Astrocyte (in vitro differentiated cells and primary cell): Measurements from ENCODE around the gene EXOC4. TPM values are rescaled to one million over a fixed set of nuclear protein-coding genes. Genes with fewer than 3 reads are reported as not detected.

Source experiments
- DNase-seq: peaks from one replicate; pipeline ENCODE4 v3.0.0-alpha.2; 2010; ENCODE audit warnings: low read depth
- FAIRE-seq: peaks from 2 replicates; lab custom pipeline; 2011; peaks lifted over from hg19 to GRCh38; lab: Jason Lieb, UNC
- H2AFZ ChIP-seq: 2 replicates; pipeline ENCODE4 v1.6.0; 2012; ENCODE audit warnings: low read depth, low read length, inconsistent platforms
- H3K27ac ChIP-seq: 2 replicates; pipeline ENCODE4 v1.5.1; 2011; ENCODE audit warnings: low read depth, low read length, inconsistent platforms
- H3K27me3 ChIP-seq: 2 replicates; pipeline ENCODE4 v1.6.0; 2011; ENCODE audit warnings: low read length, inconsistent platforms; ENCODE audit not compliant: insufficient read depth
- H3K36me3 ChIP-seq: 2 replicates; pipeline ENCODE4 v1.5.1; 2011; ENCODE audit warnings: low read length, inconsistent platforms; ENCODE audit not compliant: insufficient read depth
- H3K4me1 ChIP-seq: 2 replicates; pipeline ENCODE4 v1.5.1; 2011; ENCODE audit warnings: low read length, inconsistent platforms; ENCODE audit not compliant: insufficient read depth
- H3K4me2 ChIP-seq: 2 replicates; pipeline ENCODE4 v1.6.0; 2012; ENCODE audit warnings: low read length, inconsistent platforms
- H3K4me3 ChIP-seq: 2 replicates; pipeline ENCODE4 v1.5.1; 2011; ENCODE audit warnings: low read depth, mild to moderate bottlenecking, low read length, inconsistent platforms; ENCODE audit not compliant: insufficient read depth
- H3K79me2 ChIP-seq: 2 replicates; pipeline ENCODE4 v1.6.0; 2012; ENCODE audit warnings: mild to moderate bottlenecking, low read length, inconsistent platforms; ENCODE audit not compliant: insufficient read depth
- H3K9ac ChIP-seq: 2 replicates; pipeline ENCODE4 v1.6.0; 2012; ENCODE audit warnings: mild to moderate bottlenecking, low read length, inconsistent platforms
- H3K9me3 ChIP-seq: 2 replicates; pipeline ENCODE4 v1.5.1; 2012; ENCODE audit warnings: low read depth, mild to moderate bottlenecking, low read length, inconsistent platforms; ENCODE audit not compliant: insufficient read depth
- H4K20me1 ChIP-seq: 2 replicates; pipeline ENCODE4 v1.6.0; 2012; ENCODE audit warnings: low read length, inconsistent platforms; ENCODE audit not compliant: insufficient read depth
- H3K27ac Mint-ChIP-seq: one replicate; pipeline ENCODE4 v1.8.0; 2021; ENCODE audit warnings: mild to moderate bottlenecking, mixed read lengths; ENCODE audit not compliant: unreplicated experiment
- H3K27me3 Mint-ChIP-seq: one replicate; pipeline ENCODE4 v1.8.0; 2021; ENCODE audit warnings: low read depth, mixed read lengths; ENCODE audit not compliant: unreplicated experiment
- H3K36me3 Mint-ChIP-seq: one replicate; pipeline ENCODE4 v1.8.0; 2021; ENCODE audit warnings: low read depth, mixed read lengths; ENCODE audit not compliant: unreplicated experiment
- H3K4me1 Mint-ChIP-seq: one replicate; pipeline ENCODE4 v1.8.0; 2021; ENCODE audit warnings: low read depth, mixed read lengths; ENCODE audit not compliant: unreplicated experiment
- H3K4me3 Mint-ChIP-seq: one replicate; pipeline ENCODE4 v1.8.0; 2021; ENCODE audit warnings: mild to moderate bottlenecking, moderate library complexity, mixed read lengths; ENCODE audit not compliant: unreplicated experiment
- H3K9me3 Mint-ChIP-seq: one replicate; pipeline ENCODE4 v1.8.0; 2021; ENCODE audit warnings: mild to moderate bottlenecking, mixed read lengths; ENCODE audit not compliant: unreplicated experiment
- CTCF ChIP-seq: IDR thresholded peaks from 2 replicates; pipeline ENCODE4 v1.5.1; 2011; ENCODE audit warnings: low read depth, mild to moderate bottlenecking, inconsistent platforms, low read length, moderate library complexity; ENCODE audit not compliant: insufficient read depth
- EZH2 ChIP-seq: IDR thresholded peaks from 2 replicates; pipeline ENCODE4 v1.6.1; 2012; ENCODE audit warnings: mild to moderate bottlenecking, low read length, inconsistent platforms; ENCODE audit not compliant: insufficient read depth
- total RNA-seq: library from RNA; stranded (reverse); gene quantifications from 2 replicates; pipeline ENCODE4 v1.2.1, GENCODE V29; 2021

EXOC4 gene
- total RNA-seq, 1 donor from 2014 or later = 57.5 TPM

GRCh38 chr7:133381965-133382364 is 129.1 kb downstream of the EXOC4 start:
- peaks cover 2% of the 10 kb centered on the region for H3K36me3 Mint-ChIP-seq
- no peaks in the 10 kb centered on the region for H3K9me3 Mint-ChIP-seq
- H3K36me3 ChIP-seq = no peaks in the 10 kb centered on the region
- no peak for DNase-seq
- no peaks in the 10 kb centered on the region for H3K27me3 ChIP-seq
- no peak overlapping the region for H2AFZ ChIP-seq
- no peaks in the 10 kb centered on the region for H3K4me1 ChIP-seq
- H3K4me3 ChIP-seq = no peak overlapping the region
- no peaks in the 10 kb centered on the region for H3K9me3 ChIP-seq
- TF ChIP-seq CTCF (no peak), EZH2 (no peak)
- H3K4me2 ChIP-seq = no peak overlapping the region
- H3K9ac ChIP-seq = no peak overlapping the region
- peaks cover 10% of the 10 kb centered on the region for H4K20me1 ChIP-seq
- H3K4me1 Mint-ChIP-seq = peaks cover 5% of the 10 kb centered on the region
- no peak overlapping the region for H3K4me3 Mint-ChIP-seq
- H3K79me2 ChIP-seq = no peaks in the 10 kb centered on the region
- H3K27me3 Mint-ChIP-seq = no peaks in the 10 kb centered on the region
- no peak overlapping the region for H3K27ac Mint-ChIP-seq
- no peak overlapping the region for H3K27ac ChIP-seq
- no peak for FAIRE-seq

GRCh38 chr7:133382775-133383559 is 130.1 kb downstream of the EXOC4 start:
- Histone ChIP-seq H3K9ac (no peak overlapping the region), H3K79me2 (no peaks in the 10 kb centered on the region), H2AFZ (no peak overlapping the region), H3K4me3 (no peak overlapping the region), H4K20me1 (peaks cover 11% of the 10 kb centered on the region), H3K36me3 (no peaks in the 10 kb centered on the region), H3K4me1 (no peaks in the 10 kb centered on the region), H3K9me3 (no peaks in the 10 kb centered on the region), H3K27me3 (no peaks in the 10 kb centered on the region), H3K4me2 (no peak overlapping the region), H3K27ac (no peak overlapping the region)
- peaks cover 5% of the 10 kb centered on the region for H3K4me1 Mint-ChIP-seq
- TF ChIP-seq EZH2 (no peak), CTCF (no peak)
- no peak overlapping the region for H3K4me3 Mint-ChIP-seq
- H3K9me3 Mint-ChIP-seq = no peaks in the 10 kb centered on the region
- H3K27me3 Mint-ChIP-seq = no peaks in the 10 kb centered on the region
- no peak for DNase-seq
- H3K36me3 Mint-ChIP-seq = peaks cover 2% of the 10 kb centered on the region
- no peak for FAIRE-seq
- H3K27ac Mint-ChIP-seq = no peak overlapping the region

GRCh38 chr7:133386205-133386604 is 133.3 kb downstream of the EXOC4 start:
- Mint-ChIP-seq H3K4me1 (peaks cover 5% of the 10 kb centered on the region), H3K27me3 (no peaks in the 10 kb centered on the region), H3K4me3 (no peak overlapping the region), H3K9me3 (peaks cover 5% of the 10 kb centered on the region), H3K36me3 (peaks cover 4% of the 10 kb centered on the region), H3K27ac (no peak overlapping the region)
- H3K4me1 ChIP-seq = no peaks in the 10 kb centered on the region
- TF ChIP-seq CTCF (no peak), EZH2 (no peak)
- H3K9me3 ChIP-seq = no peaks in the 10 kb centered on the region
- no peaks in the 10 kb centered on the region for H3K36me3 ChIP-seq
- H3K27ac ChIP-seq = no peak overlapping the region
- H3K4me2 ChIP-seq = no peak overlapping the region
- peaks cover 15% of the 10 kb centered on the region for H4K20me1 ChIP-seq
- no peaks in the 10 kb centered on the region for H3K79me2 ChIP-seq
- no peak overlapping the region for H3K4me3 ChIP-seq
- DNase-seq (no peak), FAIRE-seq (no peak)
- H2AFZ ChIP-seq = no peak overlapping the region
- no peak overlapping the region for H3K9ac ChIP-seq
- H3K27me3 ChIP-seq = no peaks in the 10 kb centered on the region
